Measurements from ENCODE around the gene PNMA8B.

PNMA8B gene

DNA sequence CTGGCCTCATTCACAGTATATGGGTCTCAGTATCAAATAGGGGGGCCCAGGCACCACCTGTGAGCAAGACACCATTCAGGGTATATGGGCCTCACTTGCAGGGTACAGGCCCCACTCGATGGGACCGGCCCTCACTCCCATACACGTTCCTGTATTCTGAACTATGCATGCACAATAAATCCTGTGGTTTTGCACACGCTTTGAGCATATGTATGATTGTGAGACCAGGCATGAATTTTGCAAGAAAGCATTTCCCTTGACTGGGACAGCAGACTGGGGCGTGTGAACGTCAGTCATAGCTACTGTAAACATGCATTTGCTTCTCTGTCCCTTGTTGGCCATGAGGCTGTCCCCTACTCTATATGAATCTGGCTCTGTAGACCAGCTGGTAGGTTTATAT lies 637 bp upstream of the PNMA8B start:
- DNase-seq (ENCODE audit: low read depth): no peak
- TF ChIP-seq, protein P1, sequence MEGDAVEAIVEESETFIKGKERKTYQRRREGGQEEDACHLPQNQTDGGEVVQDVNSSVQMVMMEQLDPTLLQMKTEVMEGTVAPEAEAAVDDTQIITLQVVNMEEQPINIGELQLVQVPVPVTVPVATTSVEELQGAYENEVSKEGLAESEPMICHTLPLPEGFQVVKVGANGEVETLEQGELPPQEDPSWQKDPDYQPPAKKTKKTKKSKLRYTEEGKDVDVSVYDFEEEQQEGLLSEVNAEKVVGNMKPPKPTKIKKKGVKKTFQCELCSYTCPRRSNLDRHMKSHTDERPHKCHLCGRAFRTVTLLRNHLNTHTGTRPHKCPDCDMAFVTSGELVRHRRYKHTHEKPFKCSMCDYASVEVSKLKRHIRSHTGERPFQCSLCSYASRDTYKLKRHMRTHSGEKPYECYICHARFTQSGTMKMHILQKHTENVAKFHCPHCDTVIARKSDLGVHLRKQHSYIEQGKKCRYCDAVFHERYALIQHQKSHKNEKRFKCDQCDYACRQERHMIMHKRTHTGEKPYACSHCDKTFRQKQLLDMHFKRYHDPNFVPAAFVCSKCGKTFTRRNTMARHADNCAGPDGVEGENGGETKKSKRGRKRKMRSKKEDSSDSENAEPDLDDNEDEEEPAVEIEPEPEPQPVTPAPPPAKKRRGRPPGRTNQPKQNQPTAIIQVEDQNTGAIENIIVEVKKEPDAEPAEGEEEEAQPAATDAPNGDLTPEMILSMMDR (conservative IDR thresholded peaks at IDR 0.05; ENCODE audit: low read depth, low read length): no peak
- no peak overlapping the region for H3K4me3 ChIP-seq (ENCODE audit: low read length)

- DNase-seq (ENCODE audit: low read depth): no peak
- TF ChIP-seq, protein P1 (conservative IDR thresholded peaks at IDR 0.05; ENCODE audit: low read depth, low read length): no peak
- H3K4me3 ChIP-seq (ENCODE audit: low read length): peak overlapping the region; percentile 52
These were observed 504 bp downstream of the PNMA8B start for GRCh38 chr19:46494941-46495785.

- H3K4me3 ChIP-seq (ENCODE audit: low read length): no peak overlapping the region
- TF ChIP-seq, protein P1 (conservative IDR thresholded peaks at IDR 0.05; ENCODE audit: low read depth, low read length): no peak
- DNase-seq (ENCODE audit: low read depth): no peak
These were observed 1.3 kb downstream of the PNMA8B start for GRCh38 chr19:46494146-46494940.

DNA sequence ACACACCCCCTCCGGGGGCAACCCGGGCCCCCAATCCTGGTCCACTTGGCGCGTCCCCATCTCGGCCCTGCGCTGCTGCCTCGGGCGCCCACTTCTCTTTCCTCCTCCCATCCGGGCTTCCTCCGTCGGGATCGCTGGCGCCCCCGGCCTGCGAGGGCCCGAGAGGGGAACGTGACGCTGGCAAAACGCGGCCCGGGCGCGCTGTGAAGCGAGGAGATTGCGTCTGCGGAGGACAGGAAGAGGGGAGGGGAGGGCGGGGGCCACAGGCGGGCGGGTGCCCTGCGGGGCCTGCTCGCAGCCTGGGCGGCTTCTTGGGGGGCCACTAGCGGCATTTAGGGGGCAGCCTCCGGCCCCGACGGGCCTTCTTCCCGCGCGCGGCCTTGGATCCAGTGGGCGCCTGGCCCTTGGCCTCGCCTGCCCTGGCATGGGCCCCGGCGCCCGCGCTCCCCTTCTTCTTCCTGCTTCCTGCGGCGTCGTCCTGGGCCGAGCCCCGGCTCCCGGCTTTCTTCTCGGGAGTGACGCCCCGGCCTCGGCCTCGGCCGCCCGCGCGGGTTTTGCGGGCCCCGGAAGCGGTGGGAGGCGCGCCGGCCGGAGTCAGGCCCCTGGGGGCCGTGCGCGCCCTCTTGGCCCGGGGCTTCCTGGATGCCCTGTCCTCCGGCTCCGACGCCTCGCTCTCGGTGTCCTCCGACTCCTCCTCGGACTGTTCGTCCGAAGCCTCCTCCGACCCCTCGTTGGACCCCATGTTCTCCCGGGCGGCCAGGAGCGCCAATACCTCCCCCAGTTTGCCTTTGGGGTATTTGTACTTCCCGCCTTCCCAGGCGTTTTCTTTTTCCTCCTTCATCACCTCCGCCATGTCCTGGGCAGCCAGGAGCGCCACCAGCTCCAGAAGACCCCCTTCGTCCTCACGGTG lies 2.2 kb downstream of the PNMA8B start:
- TF ChIP-seq, protein P1 (conservative IDR thresholded peaks at IDR 0.05; ENCODE audit: low read depth, low read length): no peak
- H3K4me3 ChIP-seq (ENCODE audit: low read length): no peak overlapping the region
- DNase-seq (ENCODE audit: low read depth): no peak

DNA sequence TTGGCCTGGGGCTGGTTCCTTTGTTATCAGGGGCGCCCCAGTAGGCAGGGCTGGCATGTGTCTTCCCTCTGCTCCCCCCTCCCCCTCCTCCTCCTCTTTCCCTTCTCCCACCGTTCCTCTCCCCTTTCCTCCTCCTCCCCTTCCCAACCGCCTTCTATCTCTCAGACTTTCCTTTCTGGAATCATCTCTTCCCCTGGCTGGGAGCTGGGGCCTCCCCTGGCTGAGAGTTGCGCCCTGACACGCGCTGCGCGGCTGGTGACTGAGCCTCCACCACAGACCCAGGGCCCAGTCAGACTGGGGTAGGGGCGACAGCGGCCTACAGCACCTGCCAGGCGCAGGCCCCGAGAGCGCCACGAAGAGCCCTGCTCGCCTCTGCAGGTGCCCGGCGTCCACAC lies 2.8 kb downstream of the PNMA8B start:
- DNase-seq (ENCODE audit: low read depth): no peak
- TF ChIP-seq, protein P1 (conservative IDR thresholded peaks at IDR 0.05; ENCODE audit: low read depth, low read length): no peak
- H3K4me3 ChIP-seq (ENCODE audit: low read length): no peak overlapping the region

GRCh38 chr19:46491975-46492682 lies 3.5 kb downstream of the PNMA8B start:
- DNase-seq (ENCODE audit: low read depth): no peak
- TF ChIP-seq, protein P1 (conservative IDR thresholded peaks at IDR 0.05; ENCODE audit: low read depth, low read length): no peak
- H3K4me3 ChIP-seq (ENCODE audit: low read length): no peak overlapping the region

All from retinal pigment epithelial cell (primary cell).